Spleen (tissue), 7 donors: ENCODE results near the gene ZNF565.

ENCODE experiments used
- POLR2A ChIP-seq, 3 donors: fragments of 450-650 bp; IDR thresholded peaks; one replicate each; pipeline ENCODE4 v1.5.1; 2017; ENCODE audit warnings: antibody characterized with exemption in 3 of 3, mild to moderate bottlenecking in 1 of 3
- POLR2AphosphoS5 ChIP-seq, 3 donors: sonication (generic); formaldehyde crosslinking; IDR thresholded peaks; one replicate each; pipeline ENCODE4 v1.5.1; 2017; ENCODE audit warnings: antibody characterized with exemption in 3 of 3
- TF ChIP-seq, protein P1 (sequence below), 11 experiments: fragments of 200-600 bp in 7 of 11; fragments of 450-650 bp in 4 of 11; sonication (generic) in 4 of 11; IDR thresholded peaks in 8 of 11; conservative IDR thresholded peaks in 3 of 11; 1 replicate in 7 of 11; 2 replicates in 4 of 11; pipeline versions ENCODE4 v1.4.0 to v1.8.0; 2016 to 2021; ENCODE audit warnings: antibody characterized with exemption in 11 of 11, inconsistent platforms in 4 of 11, mild to moderate bottlenecking in 1 of 11
- donor health status: DM: no; HTN: no; CAD: no; lungs with moderate emphysema.
- donor health status: DM: no; HTN: no; CAD: no.
- donor health status: DM: no; HTN: no; CAD: no.

GRCh38 chr19:36150586-36150985 lies 63.9 kb downstream of the ZNF565 start:
- TF ChIP-seq, protein P1, sequence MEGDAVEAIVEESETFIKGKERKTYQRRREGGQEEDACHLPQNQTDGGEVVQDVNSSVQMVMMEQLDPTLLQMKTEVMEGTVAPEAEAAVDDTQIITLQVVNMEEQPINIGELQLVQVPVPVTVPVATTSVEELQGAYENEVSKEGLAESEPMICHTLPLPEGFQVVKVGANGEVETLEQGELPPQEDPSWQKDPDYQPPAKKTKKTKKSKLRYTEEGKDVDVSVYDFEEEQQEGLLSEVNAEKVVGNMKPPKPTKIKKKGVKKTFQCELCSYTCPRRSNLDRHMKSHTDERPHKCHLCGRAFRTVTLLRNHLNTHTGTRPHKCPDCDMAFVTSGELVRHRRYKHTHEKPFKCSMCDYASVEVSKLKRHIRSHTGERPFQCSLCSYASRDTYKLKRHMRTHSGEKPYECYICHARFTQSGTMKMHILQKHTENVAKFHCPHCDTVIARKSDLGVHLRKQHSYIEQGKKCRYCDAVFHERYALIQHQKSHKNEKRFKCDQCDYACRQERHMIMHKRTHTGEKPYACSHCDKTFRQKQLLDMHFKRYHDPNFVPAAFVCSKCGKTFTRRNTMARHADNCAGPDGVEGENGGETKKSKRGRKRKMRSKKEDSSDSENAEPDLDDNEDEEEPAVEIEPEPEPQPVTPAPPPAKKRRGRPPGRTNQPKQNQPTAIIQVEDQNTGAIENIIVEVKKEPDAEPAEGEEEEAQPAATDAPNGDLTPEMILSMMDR (IDR thresholded peaks at IDR 0.05 in 8 of 11, conservative IDR thresholded peaks at IDR 0.05 in 3 of 11), result no peak
- TF ChIP-seq POLR2A (IDR thresholded peaks at IDR 0.05) (no peak), POLR2AphosphoS5 (IDR thresholded peaks at IDR 0.05) (no peak)
